Loucy (cell line): ENCODE results near the gene ABHD17A.

Experiments
- EZH2phosphoT487 ChIP-seq: fragments of 200-600 bp; IDR thresholded peaks from 2 replicates; pipeline ENCODE4 v1.6.1; 2018; ENCODE audit warnings: antibody characterized with exemption, mild to moderate bottlenecking, moderate library complexity, borderline replicate concordance
- TF ChIP-seq, protein P1 (sequence below): fragments of 200-600 bp; sonication (generic); conservative IDR thresholded peaks from 2 replicates; pipeline ENCODE4 v1.5.1; 2014; ENCODE audit warnings: mild to moderate bottlenecking, antibody characterized with exemption, low read length

DNA sequence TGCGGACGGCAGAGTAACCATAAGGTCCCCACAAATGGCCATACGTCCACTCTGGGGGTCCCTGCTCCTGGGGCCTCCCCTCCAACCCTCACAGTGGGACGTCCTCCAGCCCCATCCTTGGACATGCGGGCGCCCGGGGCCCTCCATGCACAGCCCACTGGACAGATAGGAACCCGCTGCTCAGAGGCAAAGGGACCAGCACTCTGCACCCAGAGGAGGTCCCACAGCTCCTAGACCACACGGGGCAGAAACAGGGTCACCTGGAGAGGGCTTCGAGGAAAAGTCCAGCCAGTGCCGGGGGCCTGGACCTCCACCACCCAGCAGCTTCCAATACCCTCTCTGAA is 48.1 kb downstream of the ABHD17A start:
- TF ChIP-seq, protein P1, sequence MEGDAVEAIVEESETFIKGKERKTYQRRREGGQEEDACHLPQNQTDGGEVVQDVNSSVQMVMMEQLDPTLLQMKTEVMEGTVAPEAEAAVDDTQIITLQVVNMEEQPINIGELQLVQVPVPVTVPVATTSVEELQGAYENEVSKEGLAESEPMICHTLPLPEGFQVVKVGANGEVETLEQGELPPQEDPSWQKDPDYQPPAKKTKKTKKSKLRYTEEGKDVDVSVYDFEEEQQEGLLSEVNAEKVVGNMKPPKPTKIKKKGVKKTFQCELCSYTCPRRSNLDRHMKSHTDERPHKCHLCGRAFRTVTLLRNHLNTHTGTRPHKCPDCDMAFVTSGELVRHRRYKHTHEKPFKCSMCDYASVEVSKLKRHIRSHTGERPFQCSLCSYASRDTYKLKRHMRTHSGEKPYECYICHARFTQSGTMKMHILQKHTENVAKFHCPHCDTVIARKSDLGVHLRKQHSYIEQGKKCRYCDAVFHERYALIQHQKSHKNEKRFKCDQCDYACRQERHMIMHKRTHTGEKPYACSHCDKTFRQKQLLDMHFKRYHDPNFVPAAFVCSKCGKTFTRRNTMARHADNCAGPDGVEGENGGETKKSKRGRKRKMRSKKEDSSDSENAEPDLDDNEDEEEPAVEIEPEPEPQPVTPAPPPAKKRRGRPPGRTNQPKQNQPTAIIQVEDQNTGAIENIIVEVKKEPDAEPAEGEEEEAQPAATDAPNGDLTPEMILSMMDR: no peak
- no peak for TF ChIP-seq EZH2phosphoT487
